GM18517 (cell line): ENCODE data around the gene TTC31.

ENCODE experiments used
- ATAC-seq: cut with Tn5 transposase; IDR thresholded peaks from one replicate; pipeline ENCODE4 v1.9.1; 2021; ENCODE audit warnings: mild to moderate bottlenecking, moderate library complexity; ENCODE audit not compliant: unreplicated experiment

TTC31 gene

DNA sequence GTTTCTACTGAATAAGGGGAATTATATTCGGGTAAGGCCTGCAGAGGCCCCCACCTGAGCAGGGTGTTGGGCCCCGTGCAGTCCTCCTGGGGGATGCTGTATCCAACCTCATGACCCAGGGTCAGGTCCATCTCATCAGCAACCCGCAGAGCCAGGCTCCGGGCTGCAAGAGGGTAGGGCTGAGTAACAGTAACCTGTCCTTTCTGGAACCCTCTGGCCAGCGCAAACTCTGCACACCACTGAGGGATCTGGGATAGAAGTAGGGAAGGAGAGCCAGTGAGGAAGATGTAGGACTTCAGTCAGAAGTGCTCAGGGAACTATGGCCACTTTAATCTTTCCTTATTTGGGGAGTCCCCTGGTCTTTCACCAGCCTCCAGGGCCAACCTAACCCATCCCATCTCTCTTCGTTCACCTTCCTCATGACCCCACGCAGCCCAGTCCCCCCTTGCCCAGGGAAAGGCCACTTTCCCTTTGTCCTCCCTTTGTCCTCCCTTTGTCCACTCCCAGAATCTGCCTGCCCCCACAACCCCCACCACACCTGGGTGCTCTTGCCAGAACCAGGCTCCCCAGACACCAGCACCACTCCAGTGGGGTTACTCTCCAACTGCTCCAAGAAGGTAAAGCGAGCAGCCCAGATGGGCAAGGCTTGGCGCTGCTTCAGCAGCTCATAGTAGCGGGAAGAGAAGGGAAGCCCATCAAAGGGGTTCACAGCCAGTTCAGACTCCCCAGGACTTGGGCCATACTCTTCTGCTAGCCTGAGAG is 42.3 kb downstream of the TTC31 start:
- ATAC-seq = no peak

DNA sequence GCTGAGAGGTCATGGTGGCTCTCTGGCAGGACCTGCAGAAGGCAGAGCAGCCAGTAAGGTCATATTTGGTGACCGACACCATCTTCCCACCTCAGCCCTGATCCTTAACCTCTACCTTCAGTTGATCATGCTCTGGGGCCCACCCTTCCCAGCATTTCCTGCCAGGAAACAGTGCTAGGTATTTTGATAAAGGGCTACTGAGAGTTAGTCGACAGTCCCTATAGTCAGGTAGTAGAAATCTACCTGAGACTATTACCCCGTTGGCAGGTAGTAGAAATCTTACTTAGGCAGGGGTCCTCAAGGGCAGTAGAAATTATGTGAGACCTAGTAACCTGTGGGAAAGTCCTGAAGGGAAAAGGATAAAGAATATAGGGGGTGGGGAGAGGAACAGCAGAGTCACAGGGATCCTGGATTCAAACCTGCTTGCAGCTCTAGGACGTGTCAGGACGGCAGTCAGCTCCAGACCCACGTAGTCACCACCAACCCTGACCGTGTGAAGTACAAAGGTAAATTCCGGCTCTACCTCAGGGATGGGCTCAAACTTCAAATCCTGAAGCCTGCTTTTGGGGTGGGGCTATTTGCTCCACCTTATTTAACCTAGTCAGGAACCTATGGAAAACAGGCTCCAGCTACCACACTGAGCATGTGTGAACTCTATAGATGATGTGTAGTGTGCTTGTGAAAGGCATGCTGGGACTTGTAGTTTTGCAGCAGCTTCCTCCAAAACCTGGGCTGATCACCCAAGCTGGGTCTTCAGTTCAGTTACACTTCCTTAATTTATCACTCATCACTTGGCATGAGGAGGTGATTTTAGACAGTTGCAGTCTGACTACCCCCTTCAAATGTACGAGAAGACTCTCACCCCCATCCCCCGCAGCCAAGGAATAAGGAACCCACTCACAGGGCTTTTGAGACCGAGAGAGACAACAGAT is 43.1 kb downstream of the TTC31 start, which contains the start of gene DQX1:
Gene DQX1, minus strand, starts transcription at position 515 of the 932 bp plus-strand sequence. Its CDS starts 502 bp downstream, at position 13.
- no peak for ATAC-seq

DNA sequence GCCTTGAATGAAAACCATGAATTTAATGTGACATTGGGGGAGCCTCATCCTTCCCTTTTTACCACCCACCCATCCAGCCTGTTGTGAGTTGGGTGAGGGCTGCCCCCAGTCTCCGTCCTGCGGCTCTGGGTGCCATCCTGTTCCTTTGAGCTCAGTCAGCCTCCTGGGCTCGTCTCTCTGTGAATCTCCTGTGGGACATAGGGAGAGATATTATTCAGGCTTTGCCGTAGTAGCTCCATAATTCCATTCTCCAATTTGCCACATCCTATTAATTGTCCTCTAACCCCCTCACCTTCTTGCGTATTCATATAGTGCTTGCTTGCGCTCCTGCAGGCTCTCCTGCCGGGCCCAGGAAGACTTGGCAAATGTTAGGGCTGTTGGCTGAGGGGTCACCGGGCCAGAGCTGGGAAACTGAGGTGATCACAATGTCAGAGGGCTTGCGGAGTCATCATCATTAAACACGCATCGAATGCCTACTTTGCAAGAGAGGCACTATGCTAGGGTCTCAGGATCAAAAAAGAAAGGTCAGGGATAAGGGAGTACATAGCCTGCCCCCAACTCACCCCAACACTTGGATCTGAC is 43.9 kb downstream of the TTC31 start:
- no peak for ATAC-seq

DNA sequence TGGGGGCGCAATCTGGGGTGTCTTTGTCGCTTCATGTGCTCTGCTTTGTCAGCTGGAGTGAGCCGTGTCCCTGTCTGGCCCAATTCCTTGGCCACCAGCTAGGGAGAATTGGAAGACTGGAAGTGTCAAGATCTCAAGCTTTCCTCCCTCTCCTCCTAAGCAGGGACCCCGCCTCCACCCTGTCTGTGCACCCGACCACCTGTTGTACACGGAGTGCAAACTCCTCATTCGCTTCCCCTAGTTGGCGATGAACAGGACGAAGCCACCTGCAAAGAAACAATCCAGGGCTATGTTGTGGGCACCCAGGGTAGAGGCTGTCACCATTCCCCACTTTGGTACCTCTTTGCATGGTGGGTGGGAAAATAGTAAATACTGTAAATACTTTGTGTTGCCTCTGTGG is 44.9 kb downstream of the TTC31 start:
- ATAC-seq = no peak

DNA sequence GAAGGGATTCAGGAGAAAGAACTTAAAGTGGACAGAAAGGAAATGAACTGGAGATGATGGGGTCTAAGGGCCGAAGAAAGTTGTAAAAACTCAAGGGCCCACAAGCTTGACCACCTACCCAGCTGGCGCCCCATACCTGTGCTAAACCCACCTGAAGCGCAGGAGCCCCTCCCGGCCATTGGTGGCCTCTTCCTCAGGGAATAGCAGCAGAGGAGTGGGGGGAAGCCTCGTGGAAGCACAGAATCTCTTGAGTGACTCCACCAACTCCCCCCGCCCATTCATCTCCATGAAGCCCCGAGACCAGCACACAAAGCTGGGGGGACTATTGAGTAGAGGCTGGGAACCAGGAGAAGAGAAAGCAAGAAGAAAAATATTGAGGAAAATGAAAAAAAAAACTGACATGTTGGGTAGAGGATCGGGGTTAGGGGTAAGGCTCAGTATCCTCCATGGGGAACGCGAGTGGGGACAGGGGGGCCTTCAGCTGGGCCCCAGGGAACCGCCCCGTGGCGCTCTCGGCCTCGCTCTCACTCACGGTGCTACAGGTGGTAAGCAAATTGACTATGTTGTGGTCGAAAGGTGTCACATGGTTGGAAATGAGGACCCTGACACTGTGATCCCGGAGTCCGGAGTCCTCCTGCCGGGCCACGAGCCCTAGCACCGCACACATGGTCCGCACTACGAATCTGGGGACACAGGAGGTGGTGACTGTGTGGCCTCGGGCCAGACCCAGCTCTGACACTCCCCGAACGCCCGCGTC is 45.9 kb downstream of the TTC31 start:
- ATAC-seq = peak; percentile 7

DNA sequence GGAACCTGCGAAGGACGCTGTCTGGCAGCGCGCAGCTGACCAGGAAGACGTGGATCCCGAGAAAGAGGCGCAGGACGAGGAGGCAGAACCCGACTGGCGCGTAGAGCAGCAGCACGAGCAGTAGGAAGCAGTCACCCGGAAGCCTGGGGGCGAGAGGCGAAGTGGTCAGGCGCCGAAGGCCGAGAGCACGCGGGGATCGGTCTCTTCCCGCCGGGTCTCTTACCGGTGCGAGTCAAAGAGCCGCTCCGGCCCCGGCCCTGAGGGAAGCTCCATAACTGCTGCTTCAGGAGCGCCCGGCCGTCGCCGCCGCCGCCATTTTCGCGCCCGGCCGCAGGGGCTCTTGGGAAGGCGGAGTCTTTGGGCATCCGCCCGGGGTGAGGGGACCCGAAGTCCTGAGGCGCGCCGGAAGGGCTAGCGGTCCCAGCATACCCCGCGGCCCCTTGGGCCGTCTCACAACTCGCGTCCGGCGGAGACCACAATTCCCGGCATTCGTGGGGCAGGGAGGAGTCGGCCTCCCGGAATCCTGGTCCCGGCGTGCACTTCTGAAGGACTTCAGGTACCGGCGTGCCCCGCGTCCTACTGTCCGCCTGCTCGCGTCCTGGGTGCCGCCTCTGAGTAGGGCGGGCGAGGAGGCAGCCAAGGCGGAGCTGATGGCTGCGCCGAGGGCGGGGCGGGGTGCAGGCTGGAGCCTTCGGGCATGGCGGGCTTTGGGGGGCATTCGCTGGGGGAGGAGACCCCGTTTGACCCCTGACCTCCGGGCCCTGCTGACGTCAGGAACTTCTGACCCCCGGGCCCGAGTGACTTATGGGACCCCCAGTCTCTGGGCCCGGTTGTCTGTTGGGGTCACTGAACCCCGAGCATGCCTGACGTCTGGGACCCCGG is 46.7 kb downstream of the TTC31 start, which contains the start of the genes AUP1 and HTRA2:
Gene AUP1, minus strand, starts transcription at position 350 of the 882 bp plus-strand sequence. Its CDS starts 77 bp downstream, at position 273.
Gene HTRA2, plus strand, starts transcription at position 577 of the 882 bp plus-strand sequence. Its CDS starts 74 bp downstream, at position 651.
- ATAC-seq = peak; percentile 79

DNA sequence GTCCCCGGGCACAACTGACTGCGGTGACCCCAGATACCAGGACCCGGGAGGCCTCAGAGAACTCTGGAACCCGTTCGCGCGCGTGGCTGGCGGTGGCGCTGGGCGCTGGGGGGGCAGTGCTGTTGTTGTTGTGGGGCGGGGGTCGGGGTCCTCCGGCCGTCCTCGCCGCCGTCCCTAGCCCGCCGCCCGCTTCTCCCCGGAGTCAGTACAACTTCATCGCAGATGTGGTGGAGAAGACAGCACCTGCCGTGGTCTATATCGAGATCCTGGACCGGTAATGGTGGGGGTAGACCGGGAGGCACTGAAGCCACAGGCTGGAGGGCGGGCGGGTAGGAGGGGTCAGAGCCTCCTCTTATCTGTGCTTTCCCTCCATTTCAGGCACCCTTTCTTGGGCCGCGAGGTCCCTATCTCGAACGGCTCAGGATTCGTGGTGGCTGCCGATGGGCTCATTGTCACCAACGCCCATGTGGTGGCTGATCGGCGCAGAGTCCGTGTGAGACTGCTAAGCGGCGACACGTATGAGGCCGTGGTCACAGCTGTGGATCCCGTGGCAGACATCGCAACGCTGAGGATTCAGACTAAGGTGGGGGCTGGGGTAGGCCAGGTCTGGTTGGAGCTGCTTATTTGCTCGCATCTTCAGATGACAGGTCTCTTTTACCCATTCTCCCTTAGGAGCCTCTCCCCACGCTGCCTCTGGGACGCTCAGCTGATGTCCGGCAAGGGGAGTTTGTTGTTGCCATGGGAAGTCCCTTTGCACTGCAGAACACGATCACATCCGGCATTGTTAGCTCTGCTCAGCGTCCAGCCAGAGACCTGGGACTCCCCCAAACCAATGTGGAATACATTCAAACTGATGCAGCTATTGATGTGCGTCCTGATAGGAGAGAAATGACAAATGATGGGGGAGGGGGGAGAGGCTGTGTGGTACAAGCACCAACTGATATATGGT is 47.6 kb downstream of the TTC31 start:
- no peak for ATAC-seq

DNA sequence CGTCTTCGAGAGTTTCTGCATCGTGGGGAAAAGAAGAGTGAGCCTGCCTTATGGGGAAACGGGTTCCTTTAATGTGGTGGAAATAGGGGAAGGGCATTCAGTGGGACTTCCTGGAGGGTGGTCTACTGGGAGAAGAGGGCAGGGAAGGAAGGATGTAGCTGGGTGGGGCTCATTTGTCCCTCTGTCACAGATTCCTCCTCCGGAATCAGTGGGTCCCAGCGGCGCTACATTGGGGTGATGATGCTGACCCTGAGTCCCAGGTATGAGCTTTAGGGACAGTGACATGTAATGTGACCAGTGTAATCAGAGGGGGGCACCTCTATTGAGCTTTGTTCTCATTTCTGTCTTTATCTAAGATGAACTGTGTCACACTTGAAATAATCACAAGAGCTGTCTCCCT is 48.8 kb downstream of the TTC31 start:
- no peak for ATAC-seq

DNA sequence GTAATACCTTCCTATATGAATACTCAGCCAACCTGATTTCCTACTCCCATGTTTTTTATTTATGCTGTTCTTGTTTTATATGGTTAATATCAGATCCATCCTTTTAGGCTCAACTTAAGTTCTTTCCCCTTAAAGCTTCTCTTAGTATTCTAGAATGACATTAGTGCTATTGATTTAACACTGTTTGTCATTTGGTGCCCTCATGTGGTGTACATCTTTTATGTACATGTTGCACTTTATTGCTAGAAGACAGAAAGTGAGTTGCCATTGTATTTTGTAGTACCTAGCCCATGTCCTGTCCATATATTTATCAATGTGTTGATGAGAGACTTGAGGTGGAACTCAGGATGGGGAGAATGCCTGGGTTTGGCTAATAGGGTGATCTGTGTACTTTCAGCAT is 49.3 kb downstream of the TTC31 start:
- ATAC-seq = no peak

DNA sequence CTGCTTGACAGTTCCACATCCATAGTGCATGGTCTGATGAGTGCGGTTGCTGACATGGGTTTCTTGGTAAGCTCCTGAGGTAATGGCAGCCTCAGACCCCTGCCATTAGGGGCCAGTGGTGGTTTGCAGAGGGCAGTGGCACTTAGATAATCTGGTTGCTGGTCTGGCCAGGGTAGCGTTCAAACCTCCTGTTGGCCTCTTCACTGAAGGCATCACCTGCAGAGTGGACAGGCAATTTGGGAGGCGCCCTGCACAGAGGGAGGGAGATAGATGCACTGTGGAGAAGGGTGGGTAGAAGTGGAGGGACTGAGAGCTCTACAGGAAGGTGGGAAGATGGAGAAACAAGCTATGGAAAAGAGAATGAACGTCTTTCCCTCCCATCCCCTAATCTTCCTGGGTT is 50.6 kb downstream of the TTC31 start:
- no peak for ATAC-seq

DNA sequence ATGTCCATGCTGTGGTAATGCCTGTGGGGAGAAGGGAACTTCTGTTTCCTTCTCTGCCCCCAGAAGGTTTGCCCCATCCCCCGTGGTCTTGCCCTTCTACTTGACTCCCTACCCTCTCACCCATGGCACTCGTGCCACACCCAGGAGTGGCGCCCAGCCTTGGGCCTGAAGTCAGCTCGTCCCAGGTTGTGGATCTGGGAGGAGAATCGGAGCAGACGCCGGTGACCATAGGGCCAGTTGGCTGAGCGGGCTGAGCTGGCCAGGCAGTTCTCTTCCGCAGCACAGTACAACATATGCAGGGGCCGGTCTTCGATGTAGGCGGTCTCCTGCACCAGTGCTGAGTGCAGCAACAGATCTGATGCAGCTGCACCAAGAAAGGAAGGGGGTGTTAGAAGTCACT is 51.5 kb downstream of the TTC31 start:
- no peak for ATAC-seq

DNA sequence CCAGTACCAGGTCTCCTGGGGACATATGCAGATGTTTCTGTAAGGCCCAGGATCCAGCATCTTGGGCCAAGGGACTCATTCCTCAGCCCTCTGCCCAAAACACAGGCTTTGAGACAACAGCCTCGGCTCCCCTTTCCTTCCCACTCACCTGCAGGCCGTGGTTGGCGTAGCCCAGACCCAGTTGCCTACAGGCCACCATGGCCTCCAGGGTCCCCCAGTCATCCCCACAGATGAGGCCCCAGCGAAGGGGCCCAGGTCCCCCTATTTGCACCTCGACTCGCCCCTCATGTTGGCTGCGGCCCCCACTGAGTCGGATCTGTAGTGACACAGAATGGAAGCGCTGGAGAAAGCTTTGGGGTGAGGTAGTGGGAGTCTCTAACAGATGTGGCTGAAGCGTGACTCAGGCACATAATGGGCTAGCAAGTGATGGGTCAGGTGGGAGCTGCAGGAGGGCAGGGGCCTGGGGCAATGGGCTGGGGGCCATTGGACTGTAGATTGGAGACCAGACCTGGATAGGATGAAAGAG is 52.6 kb downstream of the TTC31 start:
- ATAC-seq = no peak

DNA sequence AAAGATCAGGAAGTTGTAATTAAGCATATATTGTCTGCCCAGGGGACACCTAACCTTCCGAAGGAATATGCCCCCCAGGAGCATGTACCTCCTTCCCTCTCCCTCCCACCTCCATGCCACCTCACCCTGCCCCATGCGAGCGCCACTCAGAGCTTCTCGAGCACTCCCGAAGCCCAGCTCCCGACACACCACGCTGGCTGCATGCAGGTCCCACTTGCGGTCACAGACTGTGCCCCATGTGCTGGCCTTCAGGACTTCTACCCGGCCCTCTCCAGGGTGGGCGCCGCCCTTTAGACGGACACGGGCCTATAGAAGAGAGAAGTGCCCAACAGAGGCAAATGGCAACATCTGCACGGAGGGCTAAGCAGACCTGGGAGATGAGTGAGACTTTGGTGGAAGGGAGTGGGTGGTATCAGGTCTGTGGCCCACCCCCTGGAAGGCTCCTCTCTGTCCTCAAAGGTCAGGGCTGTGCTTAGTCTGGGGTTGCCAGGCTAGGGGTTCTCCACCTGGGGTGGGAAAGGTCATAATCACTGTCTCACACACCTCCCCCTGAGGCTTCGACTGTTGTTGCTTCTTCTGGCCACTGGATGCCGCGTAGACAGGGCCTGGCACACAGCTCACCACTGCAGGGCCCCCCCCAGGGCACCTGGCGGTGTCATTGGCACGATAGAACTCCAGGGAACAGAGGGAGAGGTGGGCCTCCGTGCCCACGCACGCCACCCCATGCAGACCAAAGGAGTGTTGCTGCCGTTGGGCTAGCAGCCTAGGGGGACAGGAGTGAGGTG is 53.5 kb downstream of the TTC31 start:
- no peak for ATAC-seq

DNA sequence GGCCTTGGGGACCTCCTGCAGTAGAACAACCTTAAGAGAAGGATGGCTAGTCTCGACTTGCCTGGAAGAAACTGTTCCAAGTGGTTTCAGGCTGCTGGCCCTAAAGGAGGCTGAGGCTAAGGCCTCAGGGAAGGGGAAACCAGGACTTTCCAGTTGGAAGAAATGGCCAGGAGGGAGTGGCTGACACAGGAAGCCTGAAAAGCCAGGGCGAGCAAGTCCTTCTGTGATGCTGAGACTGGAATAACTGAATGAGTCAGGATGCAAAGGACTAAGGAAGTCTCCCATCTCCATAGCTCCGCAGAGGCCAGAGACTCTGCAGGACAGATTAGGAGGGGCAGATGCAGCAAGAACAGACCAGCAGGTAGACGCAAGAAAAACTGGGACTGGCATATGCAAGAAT is 54.3 kb downstream of the TTC31 start:
- no peak for ATAC-seq

DNA sequence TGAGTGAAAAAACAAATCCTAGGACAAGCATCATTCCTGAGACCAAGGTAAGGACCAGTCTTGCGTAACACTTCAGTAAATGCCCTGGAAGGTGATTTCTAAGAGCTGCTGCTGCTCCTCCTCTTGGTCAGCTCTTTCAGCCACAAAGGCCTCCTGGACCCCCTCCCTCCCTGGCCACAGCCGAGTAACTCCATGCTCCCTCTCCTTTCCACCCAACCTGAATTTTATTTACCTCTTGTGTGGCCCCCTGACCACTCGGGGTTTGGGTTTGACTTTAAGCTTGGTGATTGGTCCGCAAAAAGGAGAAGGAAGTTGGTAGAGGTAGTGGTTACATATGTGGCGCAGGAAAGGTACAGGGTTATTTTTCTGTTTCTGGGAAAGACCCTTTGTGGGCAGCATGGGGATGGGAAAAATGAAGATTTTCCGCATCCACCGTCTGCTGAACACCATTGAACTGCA is 56.0 kb downstream of the TTC31 start:
- ATAC-seq = no peak

DNA sequence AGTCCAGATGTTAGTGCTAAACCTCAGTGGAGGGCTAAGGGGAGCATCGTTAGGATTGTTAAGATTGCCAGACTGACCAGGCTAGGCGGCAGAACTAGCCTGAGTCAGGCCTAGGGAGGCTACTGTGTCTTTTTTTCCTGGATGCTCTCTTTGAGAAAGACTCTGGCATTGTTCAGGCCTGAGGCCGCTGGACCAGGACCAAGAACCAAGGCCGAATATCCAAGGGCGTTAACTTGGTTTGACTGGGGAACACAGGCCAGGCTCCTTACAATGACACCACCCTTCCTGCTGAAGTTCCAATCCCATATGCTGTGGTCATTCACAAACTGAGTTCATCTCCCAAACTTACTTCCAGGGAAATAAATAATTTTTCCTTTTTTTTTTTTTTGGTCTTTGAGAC is 57.4 kb downstream of the TTC31 start:
- ATAC-seq = no peak

DNA sequence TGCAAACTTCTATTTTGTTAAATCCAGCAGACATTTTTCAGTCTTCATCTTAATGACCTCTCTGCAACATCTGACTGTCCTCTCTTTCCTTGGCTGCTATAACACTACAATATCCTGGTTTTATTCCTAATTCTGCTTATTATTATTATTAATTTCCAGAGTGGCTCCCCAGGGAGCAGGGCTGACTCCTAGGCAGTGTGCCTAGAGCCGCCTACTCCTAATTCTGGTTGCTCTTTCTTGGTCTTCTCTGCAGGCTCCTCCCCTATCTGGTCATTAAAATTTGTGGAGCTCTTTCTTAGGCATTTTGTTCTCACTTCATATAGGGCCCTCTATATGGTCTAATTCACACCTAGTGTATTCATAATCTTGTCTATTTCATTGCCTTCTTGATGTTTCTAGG is 60.1 kb downstream of the TTC31 start:
- no peak for ATAC-seq
